Measurements from ENCODE around the gene COL5A1.

Gene COL5A1

DNA sequence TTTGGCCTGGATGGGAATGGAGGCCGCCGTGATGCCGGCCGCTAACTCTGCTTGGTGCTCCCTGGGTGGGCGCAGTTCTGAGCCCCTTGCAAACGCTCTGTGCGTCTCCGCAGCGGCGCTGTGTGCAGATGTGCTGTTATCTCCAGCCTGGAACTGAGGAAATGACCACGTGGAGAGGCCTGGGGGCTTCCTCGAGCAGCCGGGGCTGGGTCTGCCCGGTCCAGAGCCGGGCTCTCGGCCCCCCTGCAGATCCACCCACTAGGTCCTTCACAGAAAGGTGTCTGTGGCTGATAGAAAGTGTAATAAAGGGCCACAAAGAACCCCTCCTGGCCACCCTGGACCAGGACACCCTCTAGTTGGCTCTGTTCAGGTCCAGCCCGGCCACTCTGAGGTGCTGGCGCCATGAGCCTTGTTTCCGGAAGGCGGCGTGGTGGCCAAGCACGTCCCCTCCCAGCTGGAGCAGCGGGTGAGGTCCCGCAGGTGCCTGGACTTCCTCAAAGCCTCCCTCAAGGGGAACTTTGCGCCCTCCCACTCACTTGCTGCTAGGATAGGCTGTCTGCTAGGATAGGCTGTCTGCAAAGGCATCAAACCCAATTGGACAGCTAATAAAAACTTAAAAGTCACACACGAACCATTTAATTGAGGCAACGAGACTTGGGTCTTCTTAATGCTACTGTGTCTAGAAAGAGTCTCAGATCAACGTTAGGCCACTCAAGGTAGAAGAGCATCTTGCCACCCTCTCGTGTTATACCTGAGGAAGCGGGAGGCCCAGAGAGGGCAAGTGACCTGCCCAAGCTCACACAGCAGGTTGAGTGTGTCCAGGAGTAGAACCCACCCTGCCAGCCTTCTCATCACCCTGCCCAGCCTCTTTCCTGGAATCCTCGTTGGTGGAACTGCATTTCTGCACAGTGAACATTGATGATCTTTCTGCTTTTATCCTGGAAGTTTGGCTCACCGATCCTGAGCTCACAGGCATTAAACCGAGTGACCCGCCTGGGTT, 129.7 kb downstream of the COL5A1 start:
- TF ChIP-seq, protein P1, sequence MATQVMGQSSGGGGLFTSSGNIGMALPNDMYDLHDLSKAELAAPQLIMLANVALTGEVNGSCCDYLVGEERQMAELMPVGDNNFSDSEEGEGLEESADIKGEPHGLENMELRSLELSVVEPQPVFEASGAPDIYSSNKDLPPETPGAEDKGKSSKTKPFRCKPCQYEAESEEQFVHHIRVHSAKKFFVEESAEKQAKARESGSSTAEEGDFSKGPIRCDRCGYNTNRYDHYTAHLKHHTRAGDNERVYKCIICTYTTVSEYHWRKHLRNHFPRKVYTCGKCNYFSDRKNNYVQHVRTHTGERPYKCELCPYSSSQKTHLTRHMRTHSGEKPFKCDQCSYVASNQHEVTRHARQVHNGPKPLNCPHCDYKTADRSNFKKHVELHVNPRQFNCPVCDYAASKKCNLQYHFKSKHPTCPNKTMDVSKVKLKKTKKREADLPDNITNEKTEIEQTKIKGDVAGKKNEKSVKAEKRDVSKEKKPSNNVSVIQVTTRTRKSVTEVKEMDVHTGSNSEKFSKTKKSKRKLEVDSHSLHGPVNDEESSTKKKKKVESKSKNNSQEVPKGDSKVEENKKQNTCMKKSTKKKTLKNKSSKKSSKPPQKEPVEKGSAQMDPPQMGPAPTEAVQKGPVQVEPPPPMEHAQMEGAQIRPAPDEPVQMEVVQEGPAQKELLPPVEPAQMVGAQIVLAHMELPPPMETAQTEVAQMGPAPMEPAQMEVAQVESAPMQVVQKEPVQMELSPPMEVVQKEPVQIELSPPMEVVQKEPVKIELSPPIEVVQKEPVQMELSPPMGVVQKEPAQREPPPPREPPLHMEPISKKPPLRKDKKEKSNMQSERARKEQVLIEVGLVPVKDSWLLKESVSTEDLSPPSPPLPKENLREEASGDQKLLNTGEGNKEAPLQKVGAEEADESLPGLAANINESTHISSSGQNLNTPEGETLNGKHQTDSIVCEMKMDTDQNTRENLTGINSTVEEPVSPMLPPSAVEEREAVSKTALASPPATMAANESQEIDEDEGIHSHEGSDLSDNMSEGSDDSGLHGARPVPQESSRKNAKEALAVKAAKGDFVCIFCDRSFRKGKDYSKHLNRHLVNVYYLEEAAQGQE (IDR thresholded peaks at IDR 0.05; ENCODE audit: insufficient read depth in 1 of 2, low read depth in 2 of 2, low read length in 2 of 2): no peak
- TF ChIP-seq POLR2AphosphoS5 (IDR thresholded peaks at IDR 0.05; ENCODE audit: low read depth, low read length) (no peak), FOXP2 (optimal IDR thresholded peaks at IDR 0.05; ENCODE audit: borderline replicate concordance, extremely low read depth, extremely low read length, insufficient read depth) (no peak), SIN3A (IDR thresholded peaks at IDR 0.05; ENCODE audit: borderline replicate concordance, insufficient read depth, low read length) (no peak), TAF1 (IDR thresholded peaks at IDR 0.05; ENCODE audit: borderline replicate concordance, insufficient read depth, low read length) (no peak)

DNA sequence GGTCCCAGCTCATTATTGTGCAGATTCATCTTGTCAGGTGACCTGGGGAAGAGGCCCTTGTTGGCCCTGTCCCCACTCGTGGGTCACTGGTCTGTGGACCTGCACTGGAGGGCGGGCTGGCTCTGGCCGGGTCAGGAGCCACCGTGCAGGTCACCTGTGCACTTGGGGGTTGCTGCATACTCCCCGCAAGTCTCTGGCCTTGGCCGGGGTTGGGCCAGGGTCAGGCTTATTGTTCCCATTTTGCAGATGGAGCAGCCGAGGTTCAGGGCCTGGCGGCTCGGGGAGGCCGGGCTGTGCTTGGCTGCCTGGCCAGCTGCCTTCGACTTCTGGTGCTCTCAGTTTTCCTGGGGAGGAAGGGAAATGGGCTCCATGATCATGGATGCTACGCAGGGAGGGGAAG, 130.7 kb downstream of the COL5A1 start:
- TF ChIP-seq, protein P1 (IDR thresholded peaks at IDR 0.05; ENCODE audit: insufficient read depth in 1 of 2, low read depth in 2 of 2, low read length in 2 of 2): no peak
- TF ChIP-seq FOXP2 (optimal IDR thresholded peaks at IDR 0.05; ENCODE audit: borderline replicate concordance, extremely low read depth, extremely low read length, insufficient read depth): no peak
- TF ChIP-seq SIN3A (IDR thresholded peaks at IDR 0.05; ENCODE audit: borderline replicate concordance, insufficient read depth, low read length): no peak
- no peak for TF ChIP-seq TAF1 (IDR thresholded peaks at IDR 0.05; ENCODE audit: borderline replicate concordance, insufficient read depth, low read length)
- TF ChIP-seq POLR2AphosphoS5 (IDR thresholded peaks at IDR 0.05; ENCODE audit: low read depth, low read length): no peak

DNA sequence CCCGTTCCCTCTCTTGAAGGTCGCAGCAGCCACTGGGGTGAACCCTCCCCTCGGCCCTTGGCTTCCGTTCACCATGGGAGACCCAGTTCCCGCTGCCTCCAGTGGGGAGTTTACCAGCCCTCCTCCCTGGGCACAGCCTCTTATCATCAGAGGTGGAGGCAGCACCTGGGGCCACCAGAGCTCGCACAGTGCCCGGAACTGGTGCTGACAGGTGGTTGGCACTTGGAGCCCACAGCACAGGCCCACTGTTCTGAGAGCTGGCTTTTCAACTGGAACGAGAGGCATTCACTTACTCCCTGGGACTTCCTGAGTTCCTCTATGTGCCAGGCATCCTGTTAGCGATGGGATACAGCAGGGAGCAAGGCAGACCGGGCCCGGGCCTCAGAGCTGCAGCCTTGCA, 132.2 kb downstream of the COL5A1 start:
- no peak for TF ChIP-seq POLR2AphosphoS5 (IDR thresholded peaks at IDR 0.05; ENCODE audit: low read depth, low read length)

DNA sequence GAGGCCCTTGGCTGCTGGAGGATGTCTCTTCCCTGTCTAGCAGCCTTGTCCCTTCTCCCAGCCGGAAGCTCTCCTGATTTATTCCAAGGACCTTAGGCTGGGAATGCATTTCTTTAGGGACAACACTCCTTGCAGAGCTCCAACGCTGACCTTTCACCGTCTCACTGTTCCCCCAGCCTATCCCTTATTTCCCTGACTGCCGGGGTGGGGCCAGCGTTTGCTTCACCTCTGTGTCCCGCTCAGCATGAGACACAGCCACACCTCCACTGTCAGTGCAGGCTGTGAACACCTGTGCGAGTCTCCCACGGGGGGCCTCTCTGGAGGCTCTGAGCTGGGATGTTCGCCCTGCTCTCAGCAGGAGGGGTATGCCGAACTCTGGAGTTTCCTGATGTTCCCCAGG, 132.8 kb downstream of the COL5A1 start:
- TF ChIP-seq FOXP2 (optimal IDR thresholded peaks at IDR 0.05; ENCODE audit: borderline replicate concordance, extremely low read depth, extremely low read length, insufficient read depth): no peak
- no peak for TF ChIP-seq SIN3A (IDR thresholded peaks at IDR 0.05; ENCODE audit: borderline replicate concordance, insufficient read depth, low read length)
- TF ChIP-seq, protein P1 (IDR thresholded peaks at IDR 0.05; ENCODE audit: insufficient read depth in 1 of 2, low read depth in 2 of 2, low read length in 2 of 2): no peak
- no peak for TF ChIP-seq TAF1 (IDR thresholded peaks at IDR 0.05; ENCODE audit: borderline replicate concordance, insufficient read depth, low read length)
- TF ChIP-seq POLR2AphosphoS5 (IDR thresholded peaks at IDR 0.05; ENCODE audit: low read depth, low read length): no peak

DNA sequence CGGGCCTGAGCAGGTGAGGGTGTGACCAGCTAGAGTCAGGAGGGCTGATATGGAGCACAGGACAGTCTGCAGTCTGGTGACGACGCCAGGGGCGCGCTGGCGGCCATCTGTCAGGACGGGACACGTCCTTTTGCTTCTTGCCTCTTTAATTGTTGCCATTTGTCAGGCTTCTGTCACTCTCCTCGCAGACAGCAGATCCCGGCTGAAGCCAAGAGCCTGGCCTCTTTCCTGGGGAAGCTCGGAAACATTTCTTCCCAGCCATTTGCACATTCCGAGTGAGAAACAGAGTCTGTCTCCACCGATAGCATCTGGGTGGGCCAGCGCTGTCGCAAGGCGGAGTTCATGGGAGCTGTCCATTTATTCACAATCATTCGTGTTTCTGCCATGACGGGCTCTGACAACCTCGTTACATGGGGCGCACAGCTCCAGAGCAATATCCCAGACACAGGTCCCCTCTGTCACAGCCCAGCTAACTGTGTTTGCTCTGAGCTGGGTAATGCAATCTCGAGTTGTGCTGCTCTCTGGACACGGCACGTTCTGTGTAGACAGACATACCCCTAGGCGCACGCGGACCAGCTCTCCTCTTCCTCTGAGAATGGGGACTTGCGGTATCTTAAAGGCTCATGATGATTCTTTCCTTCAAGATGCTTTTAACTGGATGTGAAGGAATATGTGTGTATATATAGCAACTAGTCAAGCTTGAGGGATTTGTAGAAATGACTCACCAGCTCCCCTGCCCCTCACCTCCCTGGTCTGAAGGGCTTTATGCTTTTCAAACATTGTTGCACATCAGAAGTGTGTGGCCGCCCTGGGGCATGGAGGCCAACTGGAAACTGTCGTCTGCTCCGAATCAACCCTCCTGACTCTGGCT, 133.7 kb downstream of the COL5A1 start:
- no peak for TF ChIP-seq TAF1 (IDR thresholded peaks at IDR 0.05; ENCODE audit: borderline replicate concordance, insufficient read depth, low read length)
- TF ChIP-seq SIN3A (IDR thresholded peaks at IDR 0.05; ENCODE audit: borderline replicate concordance, insufficient read depth, low read length): no peak
- no peak for TF ChIP-seq POLR2AphosphoS5 (IDR thresholded peaks at IDR 0.05; ENCODE audit: low read depth, low read length)
- no peak for TF ChIP-seq FOXP2 (optimal IDR thresholded peaks at IDR 0.05; ENCODE audit: borderline replicate concordance, extremely low read depth, extremely low read length, insufficient read depth)
- TF ChIP-seq, protein P1 (IDR thresholded peaks at IDR 0.05; ENCODE audit: insufficient read depth in 1 of 2, low read depth in 2 of 2, low read length in 2 of 2): no peak

Data from PFSK-1 (cell line).